ENCODE measurements around the gene MOBP.

Gene MOBP

GRCh38 chr3:39499651-39500273 lies 32.3 kb downstream of the MOBP start:
- peak; percentile 81 for DNase-seq (ENCODE audit: low spot score)

GRCh38 chr3:39501059-39501458 lies 33.6 kb downstream of the MOBP start:
- DNase-seq (ENCODE audit: low spot score), result no peak

GRCh38 chr3:39501968-39502837 lies 34.7 kb downstream of the MOBP start:
- peak; percentile 17 for DNase-seq (ENCODE audit: low spot score)

- DNase-seq (ENCODE audit: low spot score), result peak; percentile 17
Observed at GRCh38 chr3:39502838-39503145, 35.3 kb downstream of the MOBP start.

- no peak for DNase-seq (ENCODE audit: low spot score)
Observed at GRCh38 chr3:39505866-39506742, 38.6 kb downstream of the MOBP start.

DNA sequence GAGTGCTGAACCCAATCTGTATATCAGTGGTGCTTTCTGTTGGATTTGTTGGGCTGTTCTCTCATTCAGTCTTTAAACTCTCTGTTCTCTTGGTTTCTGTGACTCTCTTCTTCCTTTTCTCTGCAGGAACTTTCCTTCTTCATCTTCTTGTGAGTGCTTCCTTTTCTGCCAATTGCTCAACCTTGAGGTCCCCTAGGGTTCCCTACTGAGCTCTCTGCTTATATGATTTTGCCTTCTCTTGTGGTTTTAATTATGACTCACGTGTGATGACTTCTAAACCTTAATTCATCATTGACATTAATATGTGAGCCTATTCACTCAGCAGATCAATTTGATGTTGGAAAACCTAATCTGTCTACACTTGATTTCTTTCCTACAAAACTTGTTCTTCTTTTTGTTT lies 39.4 kb downstream of the MOBP start:
- no peak for DNase-seq (ENCODE audit: low spot score)

DNA sequence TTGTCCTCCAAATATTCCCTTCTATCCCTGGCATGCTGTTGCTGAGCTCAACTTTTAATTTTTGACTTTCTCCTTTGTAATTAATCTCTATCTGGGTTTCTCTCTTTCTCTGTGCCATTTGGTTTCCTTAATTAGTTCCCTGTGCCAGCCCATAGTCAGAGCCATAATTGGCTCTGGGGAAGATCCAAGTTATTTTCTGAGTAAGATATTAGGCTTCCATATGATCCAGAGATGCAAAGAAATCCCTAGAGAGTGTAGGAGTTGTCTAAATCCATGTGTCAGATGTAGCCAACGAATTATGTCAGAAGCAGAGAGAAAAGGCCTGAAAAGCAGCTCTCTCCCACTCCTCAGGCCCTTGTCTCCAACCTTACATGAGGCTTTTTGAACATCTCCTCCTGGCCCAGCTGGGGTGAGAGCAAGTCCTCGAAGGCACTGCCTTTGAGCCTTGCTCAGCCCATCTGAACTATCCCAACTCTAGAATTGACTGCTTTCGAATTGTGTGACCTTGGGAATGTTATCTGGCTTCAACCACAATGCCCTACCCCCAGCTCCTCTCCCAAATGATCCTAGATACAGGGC lies 46.4 kb downstream of the MOBP start:
- no peak for DNase-seq (ENCODE audit: low spot score)

DNA sequence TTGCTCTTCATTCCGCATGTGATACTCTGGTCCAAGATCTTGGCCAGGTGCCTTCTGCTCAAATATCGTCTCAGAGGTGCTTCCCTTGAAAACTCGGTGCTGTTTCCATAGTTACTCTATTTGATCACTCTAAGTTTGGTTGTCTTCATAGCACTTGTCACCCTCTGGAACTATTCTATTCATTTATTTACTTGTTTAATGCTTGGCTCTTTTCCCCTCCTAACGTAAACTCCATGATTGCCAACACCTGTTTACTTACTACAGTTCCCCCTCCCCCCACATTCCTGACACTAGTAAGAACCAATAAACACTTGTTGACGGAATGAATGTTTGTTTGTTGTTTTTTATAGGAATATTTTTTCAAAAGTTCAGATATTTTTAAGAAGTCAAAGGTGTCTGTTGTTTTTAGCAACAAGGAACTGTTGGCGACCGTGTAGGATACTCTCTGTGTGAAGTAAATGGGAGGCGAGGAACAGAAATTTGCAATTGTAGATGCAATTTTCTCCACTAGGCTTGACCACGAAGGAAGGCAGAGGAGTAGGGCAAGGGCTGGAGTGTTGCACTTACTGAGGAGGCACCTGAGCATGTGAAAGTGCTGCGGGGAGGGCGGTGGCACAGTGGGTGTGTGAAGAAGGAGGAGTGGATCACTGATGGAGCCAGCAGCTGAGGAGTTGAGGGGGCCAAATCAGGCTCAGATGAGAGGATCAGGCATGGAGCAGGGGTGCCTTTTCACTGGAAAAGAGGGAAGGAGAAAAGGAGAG lies 48.4 kb downstream of the MOBP start:
- DNase-seq (ENCODE audit: low spot score), result no peak

DNA sequence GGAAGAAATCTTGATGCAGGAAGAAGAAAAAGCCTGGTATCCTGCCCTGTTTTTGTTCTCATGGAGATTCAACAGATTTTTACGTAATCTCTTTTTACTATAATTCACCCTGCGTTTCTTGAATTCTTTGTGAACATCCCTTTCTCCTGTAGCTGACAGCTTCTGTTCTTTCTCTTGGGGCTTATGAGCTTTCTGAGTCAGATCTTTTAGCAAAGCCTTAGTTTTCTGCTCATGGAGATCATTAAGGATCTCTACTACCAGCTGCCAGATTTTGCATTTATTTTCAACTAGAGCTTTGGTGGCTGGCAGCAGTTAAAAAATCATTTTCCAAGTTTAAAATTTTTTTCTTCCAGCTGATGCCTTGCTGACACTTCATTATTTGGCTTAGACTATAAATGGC lies 51.6 kb downstream of the MOBP start:
- DNase-seq (ENCODE audit: low spot score), result no peak

DNA sequence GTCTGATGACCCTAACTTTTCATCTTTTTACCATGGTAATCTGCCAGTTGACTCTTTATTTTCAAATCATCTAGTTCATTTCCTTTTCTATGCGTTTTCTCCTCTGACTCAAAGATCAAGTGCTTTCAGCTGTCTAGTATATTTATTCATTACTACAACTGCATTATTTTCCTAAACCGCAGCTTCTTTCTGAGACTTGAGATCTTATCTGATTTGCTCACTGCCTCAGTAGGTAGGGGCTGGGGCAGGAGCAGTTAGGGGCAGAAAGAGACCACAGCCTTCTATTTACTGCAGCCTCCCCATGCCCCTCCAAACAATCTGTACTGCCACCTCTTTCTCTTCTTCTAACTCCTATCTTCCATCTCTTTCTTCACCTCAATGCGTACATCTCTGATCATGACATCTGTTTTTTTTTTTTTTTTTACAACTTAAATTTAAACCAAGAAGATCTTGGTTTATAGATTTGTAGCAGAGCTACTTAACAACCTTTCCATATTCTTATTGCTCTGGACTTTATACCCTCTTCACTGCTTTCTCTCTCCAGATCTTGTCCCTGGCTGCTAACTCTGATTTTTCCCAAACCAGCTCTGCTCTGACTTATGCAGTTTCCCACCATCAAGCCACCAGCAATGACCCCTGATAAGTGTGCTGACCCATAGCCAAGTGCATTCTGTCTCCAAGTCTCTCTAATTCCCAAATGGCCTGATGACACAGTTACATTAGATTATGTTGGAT lies 52.2 kb downstream of the MOBP start:
- DNase-seq (ENCODE audit: low spot score), result no peak

GRCh38 chr3:39521456-39521855 lies 54.0 kb downstream of the MOBP start:
- no peak for DNase-seq (ENCODE audit: low spot score)

- DNase-seq (ENCODE audit: low spot score), result no peak
Observed at GRCh38 chr3:39524107-39524506, 56.6 kb downstream of the MOBP start.

GRCh38 chr3:39528844-39529243 lies 61.4 kb downstream of the MOBP start:
- peak; percentile 21 for DNase-seq (ENCODE audit: low spot score)

DNA sequence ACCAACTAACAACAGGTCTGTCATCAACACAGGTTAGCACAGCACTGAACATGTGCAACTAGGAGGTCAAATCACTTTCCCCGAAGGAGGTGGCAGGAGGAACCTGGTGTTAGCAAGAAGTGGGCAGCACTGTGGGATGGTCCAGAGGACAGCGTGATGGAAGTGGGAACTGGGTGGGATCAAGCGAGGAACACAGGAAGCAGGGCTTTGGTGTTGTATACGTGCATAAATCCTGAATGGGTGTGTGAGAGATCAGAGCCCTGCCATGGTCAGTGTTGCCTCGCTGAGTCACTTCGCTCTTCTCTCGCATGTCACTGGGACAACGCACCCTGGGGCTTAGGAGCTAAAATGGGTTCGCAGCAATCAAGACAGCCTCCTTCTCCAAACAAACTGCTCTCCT lies 62.1 kb downstream of the MOBP start:
- DNase-seq (ENCODE audit: low spot score), result no peak

DNA sequence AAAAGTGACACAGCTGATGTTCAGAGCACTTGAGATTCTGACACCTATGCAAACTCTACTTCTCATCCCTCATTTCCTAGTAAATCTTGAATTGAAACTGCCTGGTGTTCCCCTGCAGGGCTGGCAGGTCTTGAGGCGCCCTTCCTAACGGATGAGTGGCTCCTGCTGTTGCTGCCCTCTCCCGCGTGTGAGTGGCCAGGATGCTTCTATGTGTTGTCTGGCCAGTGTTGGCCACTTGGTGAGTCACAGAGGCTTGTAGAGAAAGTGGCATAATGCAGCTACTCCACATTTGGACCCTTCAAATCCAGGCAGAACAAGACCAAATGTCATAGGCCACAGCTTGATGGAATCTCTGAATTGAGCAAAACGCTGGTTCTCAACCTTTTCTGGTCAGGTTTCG lies 63.6 kb downstream of the MOBP start:
- peak; percentile 58 for DNase-seq (ENCODE audit: low spot score)

DNA sequence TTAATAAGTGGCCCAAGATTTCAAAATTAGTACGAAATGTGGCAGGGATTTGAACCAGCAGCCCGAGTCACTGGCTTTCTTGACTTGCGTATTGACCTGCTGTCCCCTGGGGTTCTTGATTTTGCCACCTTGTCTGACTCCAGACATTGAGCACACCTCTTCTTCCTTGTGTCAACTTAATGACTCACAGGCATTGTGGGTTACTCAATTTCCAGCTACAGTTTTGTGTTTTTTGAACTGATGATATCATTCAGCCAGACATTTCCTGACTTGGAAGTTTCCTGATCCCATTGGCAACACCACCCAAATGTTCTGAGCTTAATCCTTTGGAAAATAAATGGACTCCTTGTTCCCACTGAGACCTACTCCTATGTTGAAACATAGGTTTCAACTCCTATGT lies 64.2 kb downstream of the MOBP start:
- DNase-seq (ENCODE audit: low spot score), result peak; percentile 91

DNA sequence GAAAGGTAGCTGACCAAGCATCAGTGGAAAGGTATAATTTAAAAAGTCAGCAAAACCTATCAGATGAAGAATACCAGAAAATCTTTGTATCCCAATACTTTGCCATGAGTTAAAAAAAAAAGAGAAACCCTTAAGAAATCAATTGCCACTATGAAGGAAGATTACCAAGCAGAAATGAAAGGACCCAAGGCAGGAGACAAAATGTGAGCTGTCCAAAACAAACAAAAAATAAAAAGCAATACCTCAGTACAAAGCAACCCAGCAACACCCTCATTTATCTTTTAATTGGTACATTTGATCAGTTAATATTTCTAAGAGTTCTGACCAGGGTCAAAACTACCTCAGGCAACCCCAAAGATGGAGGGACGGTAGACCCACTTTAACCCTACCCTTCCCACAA lies 65.3 kb downstream of the MOBP start:
- DNase-seq (ENCODE audit: low spot score), result no peak

DNA sequence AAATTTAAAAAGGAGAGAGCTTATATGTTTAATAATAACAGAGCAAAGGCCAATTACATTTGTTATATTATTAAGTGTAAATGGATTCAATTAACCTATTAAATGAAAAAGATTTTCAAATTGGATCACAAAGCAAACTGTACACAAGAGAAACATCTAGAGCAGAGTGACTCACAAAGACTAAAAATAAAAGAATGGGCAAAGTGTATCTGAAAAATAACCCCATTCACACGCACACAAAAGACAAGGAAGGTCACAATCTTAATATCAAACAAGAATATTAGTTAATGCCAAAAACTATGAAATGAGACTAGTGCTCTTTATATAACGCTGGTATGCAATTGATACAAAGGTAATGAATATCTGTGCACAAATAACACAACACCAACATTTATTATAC lies 65.7 kb downstream of the MOBP start:
- no peak for DNase-seq (ENCODE audit: low spot score)

DNA sequence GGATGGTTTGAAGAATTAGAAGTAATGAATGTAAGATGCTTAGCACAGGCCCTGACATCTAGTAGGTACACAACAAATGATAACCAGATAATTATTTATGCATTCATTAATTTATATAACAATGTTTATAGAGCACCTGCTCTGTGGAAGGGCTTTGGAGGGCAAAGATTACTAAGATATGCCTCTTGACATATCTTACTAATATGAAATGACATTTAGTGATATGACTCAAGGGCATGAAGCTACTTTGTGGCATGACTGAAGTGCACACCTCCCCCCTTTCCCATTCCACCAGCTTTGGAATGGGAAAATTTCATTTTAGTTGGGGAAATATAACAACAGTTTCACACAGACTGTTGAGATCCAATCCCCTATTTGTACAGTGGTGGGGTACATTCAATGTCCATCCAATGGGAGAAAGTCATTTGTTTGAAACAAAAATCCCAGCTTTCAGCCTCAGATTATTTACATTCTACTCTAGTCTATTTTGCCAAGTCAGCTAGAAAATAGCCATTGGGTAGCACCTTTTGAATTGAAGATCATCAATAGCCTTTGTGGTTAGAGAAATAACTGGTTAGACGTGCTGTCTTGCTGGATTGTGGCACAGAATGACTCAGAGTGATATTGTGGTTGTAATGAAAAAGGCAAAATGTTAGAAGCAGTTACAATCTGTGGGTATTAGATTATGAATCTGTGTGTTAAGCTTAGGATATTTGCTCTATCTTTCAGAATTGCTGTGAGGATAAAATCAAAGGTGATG lies 72.9 kb downstream of the MOBP start:
- no peak for DNase-seq (ENCODE audit: low spot score)

GRCh38 chr3:39541442-39541841 lies 74.0 kb downstream of the MOBP start:
- no peak for DNase-seq (ENCODE audit: low spot score)
